Mononuclear cell (primary cell): ENCODE data around the gene SLIT3. TPM values are rescaled to one million over a fixed set of nuclear protein-coding genes. Genes with fewer than 3 reads are reported as not detected.
"Not testable (repeated sequence)": the region's sequence is repeated elsewhere in the genome, so short reads cannot be mapped to it uniquely, and the experiment has no call there.

ENCODE experiments used
- H3K27me3 ChIP-seq: 2 replicates; pipeline ENCODE4 v1.6.0; 2011; ENCODE audit warnings: low read length, control low read depth; ENCODE audit not compliant: insufficient read depth
- H3K4me1 ChIP-seq: 2 replicates; pipeline ENCODE4 v1.5.1; 2011; ENCODE audit warnings: mild to moderate bottlenecking, low read length, control low read depth; ENCODE audit not compliant: insufficient read depth
- H3K4me3 ChIP-seq: 2 replicates; pipeline ENCODE4 v1.5.1; 2011; ENCODE audit warnings: mild to moderate bottlenecking, low read length, moderate library complexity
- H3K9me3 ChIP-seq: 2 replicates; pipeline ENCODE4 v1.5.1; 2011; ENCODE audit warnings: low read depth, mild to moderate bottlenecking, control low read depth, low read length
- total RNA-seq: library from RNA; depleted of rRNA; stranded (reverse); fragments of >200 nt; gene quantifications from one replicate; pipeline ENCODE4 v1.2.3, GENCODE V29; 2012

SLIT3 gene
- total RNA-seq, 1 donor: 0.10 TPM

DNA sequence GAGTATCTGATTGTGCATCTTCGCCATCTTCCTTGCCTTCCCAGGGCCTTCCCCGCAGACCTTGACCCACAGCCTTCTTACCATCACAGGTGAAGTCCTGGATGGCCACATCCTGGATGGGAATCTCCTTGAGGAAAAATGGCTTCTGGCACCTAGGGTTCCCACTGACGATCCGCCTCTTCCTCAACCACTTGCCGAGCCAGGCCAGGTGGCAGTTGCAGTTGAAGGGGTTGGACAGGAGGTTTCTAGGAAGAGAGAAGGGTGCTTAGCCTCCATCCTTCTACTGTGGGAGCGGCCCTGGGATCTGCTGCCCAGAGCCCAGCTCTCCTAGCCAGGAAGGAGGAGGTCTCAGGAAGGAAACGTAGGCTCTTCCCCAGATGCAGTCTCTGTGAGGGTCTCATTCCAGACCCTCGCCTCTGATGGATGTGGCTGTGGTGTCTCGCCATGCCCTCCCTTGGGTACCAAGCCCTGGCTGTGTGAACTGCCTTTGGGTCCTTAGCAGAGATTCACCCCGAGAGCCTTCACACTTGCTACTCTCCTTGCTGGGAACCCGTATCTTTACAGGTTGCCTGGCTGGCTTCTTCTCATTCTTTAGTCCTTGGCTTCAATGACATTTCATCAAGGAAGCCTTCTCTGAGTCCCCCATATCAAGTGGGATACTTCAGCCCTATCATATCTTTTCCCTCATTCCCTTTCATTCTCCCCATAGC lies 551.4 kb downstream of the SLIT3 start:
- H3K4me1 ChIP-seq: no peaks in the 10 kb centered on the region
- H3K27me3 ChIP-seq: no peaks in the 10 kb centered on the region
- no peak overlapping the region for H3K4me3 ChIP-seq
- no peaks in the 10 kb centered on the region for H3K9me3 ChIP-seq

DNA sequence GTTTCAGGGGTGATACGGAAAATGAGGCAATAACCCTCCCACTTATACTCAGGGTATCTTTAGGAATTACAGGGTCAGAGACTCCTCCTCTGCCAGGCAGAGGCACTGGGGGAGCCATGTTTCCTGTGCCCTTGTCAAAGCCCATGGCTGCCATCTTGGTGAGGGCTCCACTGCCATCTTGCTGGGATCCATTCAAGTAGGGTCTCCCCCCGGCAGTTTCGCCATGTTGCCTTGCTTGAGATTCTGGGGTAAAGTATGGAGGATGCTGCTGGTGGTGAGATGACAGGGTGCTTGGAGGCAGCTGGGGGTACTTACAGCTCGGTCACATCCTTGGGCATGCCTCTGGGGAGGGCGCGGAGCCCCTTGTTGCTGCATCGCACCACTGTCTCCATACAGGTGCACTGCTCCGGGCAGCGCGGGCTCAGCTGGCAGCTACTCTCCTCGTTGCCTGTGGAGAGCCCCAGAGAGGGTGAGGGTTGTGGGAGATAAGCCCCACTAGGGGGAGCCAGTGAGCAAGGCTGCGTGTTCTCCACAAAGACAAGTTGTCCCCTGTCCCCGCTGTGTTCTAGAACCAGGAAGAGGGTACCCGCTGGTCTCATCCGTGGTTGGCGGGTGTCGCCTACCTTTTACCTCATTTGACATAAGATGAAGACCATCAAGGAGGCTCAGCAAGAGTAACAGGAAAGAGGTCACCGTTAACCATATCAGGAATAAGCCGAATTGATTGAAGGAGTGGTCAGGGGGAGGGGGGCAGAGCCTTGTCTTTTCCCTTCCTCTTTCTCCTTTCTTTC lies 552.8 kb downstream of the SLIT3 start:
- Histone ChIP-seq H3K4me3 (no peak overlapping the region), H3K9me3 (no peaks in the 10 kb centered on the region), H3K4me1 (no peaks in the 10 kb centered on the region), H3K27me3 (no peaks in the 10 kb centered on the region)

DNA sequence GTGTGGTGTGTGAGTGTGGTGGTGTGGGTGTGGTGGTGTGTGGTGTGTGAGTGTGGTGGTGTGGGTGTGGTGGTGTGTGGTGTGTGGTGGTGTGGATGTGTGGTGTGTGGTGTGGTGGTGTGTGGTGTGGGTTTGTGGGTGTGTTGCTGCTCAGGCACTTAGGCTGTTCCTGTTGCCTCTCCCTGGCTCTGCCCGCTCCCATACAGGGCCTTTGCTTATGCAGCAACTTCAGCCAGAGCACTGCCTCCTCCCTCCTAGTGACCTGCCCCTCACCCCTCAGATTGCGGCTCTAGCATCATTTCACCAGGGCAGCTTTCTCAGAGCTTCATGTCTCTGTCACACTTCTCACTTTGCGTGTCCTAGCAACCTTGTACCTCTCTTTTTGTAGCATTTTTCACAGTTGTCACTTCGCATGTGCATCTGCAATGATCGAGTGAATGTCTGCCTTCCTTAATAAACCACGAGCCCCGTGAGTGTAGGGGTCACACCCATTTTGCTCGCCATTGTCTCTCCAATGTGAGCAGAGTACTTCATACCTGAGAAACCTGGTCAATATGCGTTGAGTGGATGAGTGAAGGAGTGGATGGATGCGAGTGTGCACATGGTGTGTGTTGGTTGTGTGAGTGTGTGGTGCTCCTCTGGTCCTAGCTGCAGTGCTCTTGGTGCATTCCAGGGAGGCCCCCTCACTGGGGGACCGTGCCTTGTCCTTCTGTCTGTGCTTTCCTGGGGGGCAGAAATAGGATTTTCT lies 553.9 kb downstream of the SLIT3 start:
- no peaks in the 10 kb centered on the region for H3K4me1 ChIP-seq
- no peaks in the 10 kb centered on the region for H3K9me3 ChIP-seq
- H3K27me3 ChIP-seq: no peaks in the 10 kb centered on the region
- H3K4me3 ChIP-seq: no peak overlapping the region

DNA sequence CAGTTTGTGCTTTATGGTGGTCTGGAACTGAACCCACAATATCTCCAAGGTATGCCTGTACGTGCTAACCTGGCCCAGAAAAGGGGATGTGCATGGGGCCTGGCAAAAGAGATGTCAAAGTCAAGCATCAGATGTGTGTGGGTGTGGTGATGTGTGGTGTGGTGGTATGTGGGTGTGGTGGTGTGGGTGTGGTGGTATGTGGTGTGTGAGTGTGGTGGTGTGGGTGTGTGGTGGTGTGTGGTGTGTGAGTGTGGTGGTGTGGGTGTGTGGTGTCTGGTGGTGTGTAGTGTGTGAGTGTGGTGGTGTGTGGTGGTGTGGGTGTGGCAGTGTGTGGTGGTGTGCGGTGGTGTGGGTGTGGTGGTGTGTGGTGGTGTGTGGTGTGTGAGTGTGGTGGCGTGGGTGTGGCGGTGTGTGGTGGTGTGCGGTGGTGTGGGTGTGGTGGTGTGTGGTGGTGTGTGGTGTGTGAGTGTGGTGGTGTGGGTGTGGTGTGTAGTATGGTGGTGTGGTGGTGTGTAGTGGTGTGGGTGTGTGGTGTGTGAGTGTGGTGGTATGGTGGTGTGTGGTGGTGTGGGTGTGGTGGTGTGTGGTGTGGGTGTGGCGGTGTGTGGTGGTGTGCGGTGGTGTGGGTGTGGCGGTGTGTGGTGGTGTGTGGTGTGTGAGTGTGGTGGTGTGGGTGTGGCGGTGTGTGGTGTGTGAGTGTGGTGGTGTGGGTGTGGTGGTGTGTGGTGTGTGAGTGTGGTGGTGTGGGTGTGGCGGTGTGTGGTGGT lies 554.6 kb downstream of the SLIT3 start:
- H3K9me3 ChIP-seq, H3K4me1 ChIP-seq: not testable (repeated sequence)

DNA sequence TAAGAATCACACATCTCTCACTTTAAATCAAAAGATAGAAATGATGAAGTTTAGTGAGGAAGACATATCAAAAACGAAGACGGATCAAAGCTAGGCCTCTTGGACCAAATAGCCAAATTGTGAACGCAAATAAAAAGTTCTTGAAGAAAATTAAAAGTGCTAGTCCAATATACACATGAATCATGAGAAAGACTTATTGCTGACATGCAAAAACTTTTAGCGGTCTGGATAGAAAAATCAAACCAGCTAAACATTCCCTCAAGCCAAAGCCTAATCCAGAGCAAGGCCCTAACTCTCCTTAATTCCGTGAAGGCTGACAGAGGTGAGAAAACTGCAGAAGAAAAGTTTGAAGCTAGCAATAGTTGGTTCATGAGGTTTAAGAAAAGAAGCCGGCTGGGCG lies 557.3 kb downstream of the SLIT3 start:
- no peaks in the 10 kb centered on the region for H3K9me3 ChIP-seq

More for the DNA sequence above, 554.6 kb downstream of the SLIT3 start:
- H3K4me3 ChIP-seq, H3K27me3 ChIP-seq: not testable (repeated sequence)

DNA sequence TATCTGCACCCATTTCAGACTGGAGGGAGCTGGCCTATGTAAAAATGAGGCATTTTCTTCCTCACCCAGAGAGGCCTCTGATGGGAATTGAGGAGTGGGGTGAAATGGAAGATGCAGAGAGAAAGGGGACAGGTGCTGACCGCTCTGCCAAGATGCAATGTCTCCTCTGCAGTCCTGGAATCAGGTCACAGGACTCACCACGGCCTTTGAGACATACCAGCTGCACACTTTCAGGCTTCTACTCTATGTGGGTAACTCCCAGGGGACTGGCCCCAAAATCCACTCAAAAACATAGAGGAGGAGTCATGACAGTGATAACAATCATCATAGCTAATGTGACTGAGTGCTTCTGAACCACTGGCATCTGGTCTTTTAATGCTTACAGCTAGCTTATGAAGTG lies 558.6 kb downstream of the SLIT3 start:
- not testable (repeated sequence) for H3K27me3 ChIP-seq, H3K4me1 ChIP-seq, H3K4me3 ChIP-seq, H3K9me3 ChIP-seq

More for the DNA sequence above, 557.3 kb downstream of the SLIT3 start:
- Histone ChIP-seq H3K4me1 (no peaks in the 10 kb centered on the region), H3K4me3 (no peak overlapping the region), H3K27me3 (no peaks in the 10 kb centered on the region)

DNA sequence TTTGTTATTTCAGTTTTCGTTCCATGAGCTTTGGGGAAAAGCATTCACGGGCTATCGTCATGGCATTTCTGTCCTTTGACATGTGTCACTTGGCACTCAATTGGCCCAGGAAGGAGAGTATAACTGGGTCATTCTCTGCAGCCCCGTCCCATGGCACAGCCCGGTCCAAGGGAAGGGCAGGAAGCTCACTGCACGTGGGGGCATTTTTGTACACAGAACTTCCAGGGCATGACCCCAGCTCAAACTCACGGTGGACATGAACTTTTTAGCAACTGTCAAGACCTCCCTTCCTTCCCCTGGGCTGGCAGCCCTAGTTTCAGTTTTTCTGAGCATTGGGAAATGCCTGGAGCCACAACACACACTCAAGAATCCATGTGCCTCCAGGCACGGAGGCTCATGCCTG lies 560.1 kb downstream of the SLIT3 start:
- Histone ChIP-seq H3K9me3 (no peaks in the 10 kb centered on the region), H3K27me3 (no peaks in the 10 kb centered on the region), H3K4me3 (no peak overlapping the region), H3K4me1 (no peaks in the 10 kb centered on the region)

DNA sequence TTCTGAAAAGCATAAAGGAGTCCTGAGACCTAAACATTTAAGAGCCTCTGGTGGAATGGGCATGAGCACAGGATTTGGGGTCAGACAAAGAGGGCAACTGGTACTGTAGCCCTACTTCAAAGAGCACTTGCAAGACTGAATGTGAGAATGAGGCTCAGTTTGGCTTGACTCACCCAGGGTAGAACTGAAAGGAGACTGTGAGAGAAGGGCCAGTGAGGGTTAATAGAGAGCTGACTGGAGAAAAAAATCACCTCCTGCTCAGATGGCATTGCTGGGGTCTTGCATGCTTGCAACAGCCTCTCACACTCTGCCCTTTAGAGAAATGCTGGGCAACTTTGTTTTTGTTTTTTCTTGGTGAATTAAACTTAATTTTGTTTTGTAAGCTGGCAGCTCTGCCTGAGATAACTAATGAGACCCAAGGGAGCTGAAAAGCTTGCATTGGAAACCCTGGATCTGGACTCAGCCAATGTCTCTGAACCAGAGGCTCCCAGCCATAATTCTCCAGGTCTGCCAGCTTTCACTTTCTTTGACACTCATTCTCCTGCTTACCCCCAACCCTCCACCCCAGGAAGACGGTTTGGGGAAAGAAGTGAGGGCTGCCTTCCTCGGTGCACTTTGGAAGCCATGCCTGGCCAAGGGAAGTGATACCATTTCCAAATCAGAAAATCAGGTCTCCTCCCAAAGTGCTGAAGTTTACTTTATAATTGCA lies 560.7 kb downstream of the SLIT3 start:
- Histone ChIP-seq H3K27me3 (no peaks in the 10 kb centered on the region), H3K9me3 (no peaks in the 10 kb centered on the region), H3K4me1 (no peaks in the 10 kb centered on the region), H3K4me3 (no peak overlapping the region)

DNA sequence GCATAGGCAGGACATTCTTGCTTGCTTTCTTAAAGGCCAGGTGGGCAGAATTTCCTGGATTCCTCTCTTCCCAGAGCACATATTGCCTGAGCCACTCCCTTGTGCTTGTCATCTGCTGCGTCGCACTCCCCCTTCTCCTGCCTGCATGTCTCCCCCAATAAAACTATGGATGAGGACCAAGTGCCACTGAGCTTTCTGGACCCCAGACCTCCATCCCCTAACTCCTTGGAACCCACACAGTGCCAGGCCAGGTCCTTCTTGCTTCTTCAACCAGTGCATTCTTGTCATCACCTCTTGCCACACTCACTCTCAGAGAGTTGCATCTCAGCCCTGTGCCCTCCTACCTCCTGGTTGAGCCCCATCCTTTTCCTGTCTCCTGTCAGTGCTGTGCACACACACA lies 563.9 kb downstream of the SLIT3 start:
- H3K9me3 ChIP-seq: no peaks in the 10 kb centered on the region
- no peak overlapping the region for H3K4me3 ChIP-seq
- H3K27me3 ChIP-seq: no peaks in the 10 kb centered on the region
- no peaks in the 10 kb centered on the region for H3K4me1 ChIP-seq

DNA sequence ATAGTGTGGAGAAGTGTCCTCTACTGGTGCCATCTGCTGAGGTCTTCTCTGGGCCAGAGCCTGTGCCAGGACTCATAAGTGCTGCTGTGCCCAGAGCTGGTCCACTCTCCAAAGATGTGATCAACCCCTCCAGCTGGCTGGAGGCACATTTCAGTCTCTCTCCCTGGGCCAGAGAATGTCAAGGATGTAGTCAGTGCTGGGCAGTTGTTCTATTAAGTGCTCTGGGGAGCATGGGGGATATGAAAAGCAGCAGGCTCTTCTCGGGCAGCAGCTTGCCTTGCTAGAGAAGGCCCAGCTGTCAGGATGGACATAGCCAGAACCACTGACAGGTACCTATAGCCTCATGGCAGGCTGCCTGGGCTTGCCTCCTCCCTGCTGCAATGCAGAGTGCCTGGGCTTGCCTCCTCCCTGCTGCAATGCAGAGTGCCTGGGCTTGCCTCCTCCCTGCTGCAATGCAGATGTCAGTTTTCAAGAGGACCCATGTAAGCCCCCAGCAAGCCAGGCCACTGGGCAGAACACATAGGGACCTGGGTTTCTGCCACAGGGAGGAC lies 564.6 kb downstream of the SLIT3 start:
- H3K9me3 ChIP-seq: no peaks in the 10 kb centered on the region
- no peaks in the 10 kb centered on the region for H3K4me1 ChIP-seq
- no peak overlapping the region for H3K4me3 ChIP-seq
- no peaks in the 10 kb centered on the region for H3K27me3 ChIP-seq

DNA sequence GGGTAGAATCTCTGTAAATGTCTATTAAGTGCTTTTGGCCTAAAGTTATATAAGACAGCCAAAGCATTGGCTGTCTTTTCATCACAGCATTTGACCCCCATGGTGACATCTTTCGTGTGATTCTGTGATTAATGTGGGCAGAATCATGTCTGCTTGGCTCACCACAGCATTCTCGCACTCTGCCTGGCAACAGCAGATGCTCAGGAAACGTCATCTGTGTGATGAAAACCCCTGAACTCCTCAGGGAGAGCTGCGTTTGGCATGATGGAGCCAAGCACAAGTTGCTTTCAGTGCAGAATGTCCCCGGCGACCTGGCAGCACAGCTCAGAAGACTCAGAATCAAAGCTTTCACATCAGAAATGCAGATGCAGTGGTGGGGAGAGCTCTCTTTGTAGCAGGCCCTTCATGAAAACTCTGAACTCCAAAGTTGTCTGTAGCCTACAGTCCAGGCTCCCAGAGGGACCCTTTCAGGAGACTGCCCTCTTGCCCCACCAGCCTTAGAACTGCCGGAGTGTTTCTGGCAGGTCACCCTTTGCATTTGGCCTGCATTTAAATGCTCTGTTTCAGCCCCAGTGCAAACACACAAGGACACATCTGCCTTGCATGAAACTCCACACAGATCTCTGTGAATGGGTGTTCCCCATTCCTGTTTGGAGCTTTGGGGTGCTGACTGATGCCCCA lies 566.2 kb downstream of the SLIT3 start:
- no peaks in the 10 kb centered on the region for H3K4me1 ChIP-seq
- H3K4me3 ChIP-seq: no peak overlapping the region
- H3K9me3 ChIP-seq: peaks cover 5% of the 10 kb centered on the region
- H3K27me3 ChIP-seq: no peaks in the 10 kb centered on the region

DNA sequence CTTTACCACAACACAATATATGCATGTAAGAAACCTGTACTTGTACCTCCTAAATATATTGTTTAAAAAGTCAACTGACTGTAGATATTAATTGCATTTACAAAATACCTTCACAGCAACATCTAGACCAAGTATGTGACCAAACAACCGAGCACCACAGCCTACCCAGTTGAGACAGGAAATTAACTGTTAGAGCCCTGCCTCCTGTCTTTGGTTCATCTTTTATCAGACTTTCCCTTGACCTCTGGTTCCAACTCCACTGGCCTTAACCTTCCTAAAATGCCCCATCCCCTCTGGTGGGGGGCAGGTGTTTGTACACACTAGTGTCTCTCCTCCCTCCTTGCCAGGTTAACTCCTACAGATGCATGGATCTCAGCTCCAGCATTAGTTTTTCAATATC lies 566.8 kb downstream of the SLIT3 start:
- H3K4me3 ChIP-seq: no peak overlapping the region
- H3K4me1 ChIP-seq: no peaks in the 10 kb centered on the region
- no peaks in the 10 kb centered on the region for H3K27me3 ChIP-seq
- H3K9me3 ChIP-seq: peaks cover 12% of the 10 kb centered on the region

DNA sequence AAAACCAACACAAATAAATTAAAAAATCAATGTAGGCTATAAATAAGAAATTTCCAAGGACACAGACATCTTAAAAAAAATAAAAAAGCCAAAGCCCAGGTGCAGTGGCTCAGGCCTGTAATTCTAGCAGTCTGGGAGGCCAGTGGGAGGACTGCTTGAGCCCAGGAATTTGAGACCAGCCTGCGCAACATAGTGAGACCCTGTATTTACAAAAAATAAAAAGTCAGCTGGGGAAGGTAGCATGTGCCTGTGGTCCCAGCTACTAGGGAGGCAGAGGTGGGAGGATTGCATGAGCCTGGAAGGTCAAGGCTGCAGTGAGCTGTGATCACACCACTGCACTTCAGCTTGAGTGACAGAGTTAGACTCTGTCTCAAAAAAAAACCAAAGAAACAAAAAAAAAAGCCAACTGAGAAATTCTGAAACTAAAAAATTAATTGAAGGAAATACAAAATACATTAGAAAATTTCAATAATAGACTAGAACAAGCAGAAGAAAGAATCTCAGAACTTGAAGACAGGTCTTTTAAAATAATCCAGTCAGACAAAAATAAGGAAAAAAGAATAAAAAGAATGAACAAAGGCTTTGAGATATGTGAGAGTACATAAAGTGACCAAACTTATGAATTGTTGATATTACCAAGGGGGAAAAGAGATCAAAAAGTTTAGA lies 572.3 kb downstream of the SLIT3 start:
- H3K27me3 ChIP-seq: no peaks in the 10 kb centered on the region
- no peaks in the 10 kb centered on the region for H3K4me1 ChIP-seq
- peaks cover 18% of the 10 kb centered on the region for H3K9me3 ChIP-seq
- no peak overlapping the region for H3K4me3 ChIP-seq
